Medulla oblongata (tissue), 1 donor: Measurements from ENCODE around the gene KLF13.

Experiments
- DNase-seq: peaks from one replicate; pipeline ENCODE4 v3.0.0-alpha.2; 2015; ENCODE audit errors: extremely low spot score

The KLF13 gene

GRCh38 chr15:31381801-31382712 lies 55.4 kb downstream of the KLF13 start:
- no peak for DNase-seq

- no peak for DNase-seq
Measured at GRCh38 chr15:31382713-31383045, 56.0 kb downstream of the KLF13 start.

- no peak for DNase-seq
Measured at GRCh38 chr15:31383139-31383538, 56.5 kb downstream of the KLF13 start.

GRCh38 chr15:31384568-31384967 lies 57.9 kb downstream of the KLF13 start:
- DNase-seq = no peak

DNA sequence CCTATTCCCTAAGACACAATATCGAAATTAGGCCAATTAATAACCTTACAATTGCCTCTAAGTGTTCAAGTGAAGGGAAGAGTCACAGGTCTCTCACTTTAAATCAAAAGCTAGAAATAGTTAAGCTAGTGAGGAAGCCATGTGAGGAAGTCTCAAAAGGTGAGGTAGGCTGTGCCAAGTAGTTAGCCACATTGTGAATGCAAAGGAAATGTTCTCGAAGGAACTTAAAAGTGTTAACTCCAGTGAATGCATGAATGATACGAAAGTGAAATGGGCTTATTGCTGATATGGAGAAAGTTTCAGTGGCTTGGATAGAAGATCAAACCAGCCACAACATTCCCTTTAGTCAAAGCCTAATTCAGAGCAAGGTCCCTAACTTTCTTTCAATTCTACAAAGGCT lies 59.1 kb downstream of the KLF13 start:
- no peak for DNase-seq

DNA sequence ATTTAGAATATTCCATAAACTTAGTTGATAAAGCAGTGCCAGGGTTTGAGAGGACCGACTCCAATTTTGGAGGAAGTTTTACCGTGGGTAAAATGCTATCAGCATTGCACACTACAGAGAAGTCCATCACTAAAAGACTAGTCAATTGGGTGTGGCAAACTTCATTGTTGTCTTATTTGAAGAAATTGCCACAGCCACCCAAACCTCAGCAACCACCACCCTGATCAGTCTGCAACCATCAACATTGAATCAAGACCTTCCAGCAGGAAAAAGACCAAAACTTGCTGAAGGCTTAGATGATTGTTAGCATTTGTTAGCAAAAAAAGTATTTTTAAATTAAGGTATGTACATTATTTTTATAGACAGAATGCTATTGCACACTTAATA lies 60.5 kb downstream of the KLF13 start:
- no peak for DNase-seq

- DNase-seq = peak; percentile 28
Measured at GRCh38 chr15:31387479-31388118, 61.0 kb downstream of the KLF13 start.

GRCh38 chr15:31389576-31389975 lies 62.9 kb downstream of the KLF13 start:
- no peak for DNase-seq

- no peak for DNase-seq
Measured at GRCh38 chr15:31390029-31390428, 63.4 kb downstream of the KLF13 start.

DNA sequence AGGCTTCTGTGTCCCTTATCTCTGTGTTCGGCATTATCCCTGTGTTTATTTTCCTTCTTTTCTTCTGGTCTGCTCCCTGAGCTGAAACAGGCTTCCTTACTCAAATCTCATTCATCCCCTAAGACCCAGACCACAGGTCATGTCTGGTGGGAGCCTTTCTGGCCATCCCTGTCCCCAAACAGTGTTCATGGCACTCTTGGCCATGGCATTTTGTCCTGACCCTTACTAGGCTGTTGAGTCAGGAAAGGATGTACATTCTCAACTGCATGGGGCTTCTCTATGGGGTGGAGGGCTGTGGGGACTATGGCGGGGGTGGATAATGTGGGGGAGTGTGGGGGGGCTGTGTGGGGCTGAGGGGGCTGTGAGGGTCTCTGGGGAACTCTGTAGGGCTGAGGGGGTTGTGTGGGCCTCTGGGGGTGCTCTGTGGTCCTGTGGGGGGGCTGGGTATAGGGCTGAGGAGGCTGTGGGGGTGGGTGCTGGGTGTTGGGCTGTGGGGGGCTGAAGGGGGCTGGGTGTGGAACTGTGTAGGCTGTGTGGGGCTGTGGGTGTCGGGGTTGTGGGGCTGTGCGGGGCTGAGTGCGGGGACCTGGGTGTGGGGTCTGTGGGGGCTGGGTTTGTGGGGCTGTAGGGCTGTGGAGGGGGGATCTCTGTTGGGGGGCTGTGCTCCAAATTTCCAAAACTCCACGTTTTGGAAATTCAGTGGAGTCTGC lies 64.3 kb downstream of the KLF13 start:
- DNase-seq = no peak

- DNase-seq = peak; percentile 58
Measured at GRCh38 chr15:31391687-31392671, 65.3 kb downstream of the KLF13 start.

- DNase-seq = no peak
Measured at GRCh38 chr15:31392761-31393401, 66.2 kb downstream of the KLF13 start.

DNA sequence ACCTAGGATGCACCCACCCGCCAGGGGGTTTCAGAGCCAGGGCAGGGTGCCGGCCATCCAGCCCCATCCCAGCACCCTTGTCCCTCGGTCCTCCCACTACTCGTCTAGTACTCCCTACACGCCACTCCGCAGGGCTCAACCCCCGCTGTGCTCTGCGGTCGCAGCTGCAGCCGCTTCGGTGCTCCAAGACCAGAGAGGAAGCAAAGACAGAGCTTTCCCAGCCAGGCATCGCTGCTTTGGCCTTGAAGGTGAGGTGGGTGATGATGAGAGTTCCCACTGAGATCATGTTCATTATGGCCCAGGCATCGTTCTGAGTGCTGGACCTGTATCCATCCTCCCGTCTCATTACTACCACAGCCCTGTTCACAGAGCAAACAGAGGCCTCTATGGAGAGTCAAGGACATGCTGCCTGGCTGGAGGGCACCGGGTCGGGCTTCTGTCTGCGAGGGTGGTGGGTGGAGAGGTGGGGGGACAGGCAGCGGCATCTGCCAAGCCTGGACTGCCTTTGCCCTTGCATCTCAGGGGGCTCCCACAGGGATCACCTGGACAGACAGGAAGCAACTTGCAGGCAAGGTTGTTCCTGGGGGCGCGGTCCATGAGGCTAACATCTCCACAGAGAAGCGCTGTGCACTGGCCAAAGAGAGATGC lies 66.9 kb downstream of the KLF13 start:
- DNase-seq = no peak

- DNase-seq = peak; percentile 39
Measured at GRCh38 chr15:31396881-31397560, 70.4 kb downstream of the KLF13 start.

- no peak for DNase-seq
Measured at GRCh38 chr15:31397851-31398661, 71.4 kb downstream of the KLF13 start.

DNA sequence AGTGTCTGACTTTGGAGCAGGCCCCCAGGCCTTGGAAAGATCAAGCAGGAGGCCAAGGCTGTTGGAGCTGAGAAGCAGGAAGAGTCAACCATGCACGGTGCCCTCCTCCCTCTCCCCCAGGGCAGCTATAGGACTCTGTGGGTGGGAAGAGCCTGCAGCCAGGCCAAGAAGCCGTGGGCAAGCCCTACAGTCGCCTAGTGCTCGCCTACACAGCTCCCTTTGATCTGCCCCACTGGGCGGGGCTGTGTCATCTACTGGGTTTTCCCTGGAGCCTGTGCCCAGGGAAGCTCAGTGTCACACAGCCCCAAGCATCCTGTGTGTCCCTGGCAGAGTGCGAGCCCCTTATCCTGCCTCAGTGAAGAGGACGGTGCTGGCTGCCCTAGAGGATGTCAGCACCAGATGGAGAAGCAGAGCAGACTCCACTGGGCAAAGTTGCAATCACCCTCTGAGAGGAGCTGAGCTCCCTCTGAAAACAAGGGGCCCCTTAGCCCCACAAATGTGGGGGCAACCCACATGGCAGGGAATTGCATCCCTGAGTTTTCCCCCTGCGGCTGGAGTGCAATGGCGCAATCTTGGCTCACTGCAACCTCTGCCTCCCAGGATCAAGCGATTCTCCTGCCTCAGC lies 72.2 kb downstream of the KLF13 start:
- DNase-seq = no peak

DNA sequence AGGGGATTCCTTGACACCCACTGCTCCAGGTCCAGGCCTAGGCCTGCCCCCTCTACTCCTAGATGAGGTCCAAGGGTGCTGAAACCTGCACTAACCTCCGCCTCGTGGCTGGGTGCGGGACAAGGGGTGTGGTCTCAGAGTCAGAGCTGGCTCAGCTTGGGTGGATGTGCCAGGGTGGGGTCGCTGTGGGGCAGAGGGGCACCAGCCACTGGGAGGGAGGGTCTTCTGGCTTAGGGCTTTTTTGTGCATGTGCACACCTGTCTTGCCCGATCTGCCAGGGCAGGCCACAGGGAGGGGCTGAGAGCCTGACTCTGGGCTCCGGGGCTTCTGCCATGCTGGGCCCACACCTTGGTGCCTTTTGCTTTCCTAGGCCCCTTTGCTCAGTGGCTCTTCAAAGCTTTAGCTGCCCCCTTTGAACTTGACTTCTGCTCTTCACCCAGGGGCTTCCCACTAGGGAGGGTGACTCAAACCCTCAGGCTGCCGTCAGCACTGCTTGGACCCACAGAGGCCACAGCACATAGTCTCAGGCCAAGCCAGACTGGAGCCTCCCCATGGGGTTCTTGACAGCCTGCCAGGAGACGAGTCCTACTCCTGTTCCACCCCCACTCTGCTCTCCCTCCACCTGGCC lies 73.0 kb downstream of the KLF13 start:
- DNase-seq = no peak
